T-helper 2 cell treated with Interferon-gamma antibody and Interleukin-4, amounts not matched to agents 100 ng/mL and 5 ng/mL, for 36 hours (primary cell): ENCODE data around the gene SBSN. TPM values are rescaled to one million over a fixed set of nuclear protein-coding genes. Genes with fewer than 3 reads are reported as not detected.

ENCODE experiments used
- intact Hi-C: fragments of 100-400 bp; cut with micrococcal nuclease; formaldehyde crosslinking; loops from one replicate; pipeline ENCODE4 v1.15.1; 2023
- total RNA-seq: library from RNA; stranded (reverse); gene quantifications from 2 replicates; pipeline ENCODE4 v1.2.3, GENCODE V29; 2022

Gene SBSN
- total RNA-seq, 1 donor from 2014 or later: not detected

DNA sequence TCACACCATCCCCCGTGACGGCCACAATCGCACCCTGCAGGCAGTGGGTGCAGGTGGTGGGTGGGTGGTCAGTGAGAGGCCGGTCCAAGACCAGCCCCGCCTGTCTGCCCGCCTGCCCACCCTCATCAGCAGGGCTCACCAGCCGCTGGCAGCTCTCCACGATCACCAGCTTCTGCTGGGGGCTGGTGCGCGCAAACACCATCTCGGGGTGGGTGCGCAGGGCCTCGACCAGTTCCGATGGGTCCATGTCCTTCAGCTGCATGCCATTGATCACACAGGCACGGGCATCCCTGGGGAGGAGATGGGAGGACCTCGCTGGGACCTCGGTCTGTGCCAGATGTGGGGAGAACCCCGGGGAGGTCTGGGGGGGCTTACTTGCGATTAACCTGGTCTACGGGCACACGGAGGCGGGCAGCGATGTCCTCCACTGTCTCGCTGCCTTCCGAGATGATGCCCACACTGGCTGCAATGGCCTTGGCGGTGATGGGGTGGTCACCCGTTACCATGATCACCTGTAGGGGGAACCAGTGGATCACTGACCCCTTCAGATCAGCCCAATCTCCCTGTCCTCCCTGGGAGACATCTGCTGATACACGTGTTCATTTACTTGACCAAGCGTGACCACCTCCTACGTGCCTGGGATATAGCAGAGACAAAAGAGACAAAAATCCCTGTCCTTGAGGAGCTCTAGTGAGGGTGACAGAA is 27.3 kb upstream of the SBSN start:
- intact Hi-C loops: no loop called here

DNA sequence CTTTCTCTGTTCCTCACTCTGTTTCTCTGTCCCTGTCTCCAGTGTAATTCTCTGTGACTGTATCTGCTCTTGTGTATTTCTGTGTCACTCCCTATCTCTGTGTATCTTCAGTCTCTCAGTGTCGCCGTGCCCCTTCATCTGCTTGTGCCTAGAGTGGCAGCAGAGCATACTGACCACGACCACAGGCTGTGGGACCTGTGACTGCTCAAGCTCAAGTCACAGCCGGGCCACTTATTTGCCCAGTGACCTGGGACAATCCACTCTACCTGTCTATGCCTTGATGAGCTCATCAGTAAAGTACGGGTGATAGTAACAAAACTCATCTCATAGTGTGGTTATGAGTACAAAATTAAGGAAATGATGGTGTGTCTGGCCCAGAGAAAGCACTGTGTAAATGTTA is 26.0 kb upstream of the SBSN start:
- intact Hi-C loops: no loop called here

DNA sequence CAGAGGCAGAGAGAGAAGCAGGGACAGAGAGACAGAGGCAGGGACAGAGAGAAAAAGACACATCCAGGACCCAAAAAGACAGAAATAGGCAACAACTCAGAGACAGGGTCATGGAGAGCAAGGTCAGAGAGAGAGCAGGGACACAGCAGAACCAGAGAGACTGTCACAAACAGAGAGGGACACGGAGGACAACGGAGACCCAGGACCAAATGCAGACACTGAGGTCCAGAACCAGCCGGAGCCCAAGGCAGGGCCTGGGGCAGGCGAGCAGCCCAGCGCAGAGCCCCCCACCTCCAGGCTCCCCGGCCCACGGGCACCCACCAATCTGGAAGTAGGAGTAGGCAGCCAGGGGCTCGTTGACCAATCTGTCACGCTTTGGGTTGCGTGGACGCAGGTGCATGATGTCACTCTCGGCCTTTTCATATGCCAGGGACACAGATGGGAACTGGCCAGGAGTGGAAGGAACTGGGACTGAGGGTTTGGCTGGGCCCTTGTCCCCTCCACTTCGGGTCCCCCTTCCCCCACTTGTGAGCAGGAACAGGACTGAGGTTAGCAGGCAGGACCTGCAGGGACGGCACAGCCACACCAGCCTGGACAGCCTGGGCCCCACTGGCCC is 25.4 kb upstream of the SBSN start:
- intact Hi-C loops: no loop called here

DNA sequence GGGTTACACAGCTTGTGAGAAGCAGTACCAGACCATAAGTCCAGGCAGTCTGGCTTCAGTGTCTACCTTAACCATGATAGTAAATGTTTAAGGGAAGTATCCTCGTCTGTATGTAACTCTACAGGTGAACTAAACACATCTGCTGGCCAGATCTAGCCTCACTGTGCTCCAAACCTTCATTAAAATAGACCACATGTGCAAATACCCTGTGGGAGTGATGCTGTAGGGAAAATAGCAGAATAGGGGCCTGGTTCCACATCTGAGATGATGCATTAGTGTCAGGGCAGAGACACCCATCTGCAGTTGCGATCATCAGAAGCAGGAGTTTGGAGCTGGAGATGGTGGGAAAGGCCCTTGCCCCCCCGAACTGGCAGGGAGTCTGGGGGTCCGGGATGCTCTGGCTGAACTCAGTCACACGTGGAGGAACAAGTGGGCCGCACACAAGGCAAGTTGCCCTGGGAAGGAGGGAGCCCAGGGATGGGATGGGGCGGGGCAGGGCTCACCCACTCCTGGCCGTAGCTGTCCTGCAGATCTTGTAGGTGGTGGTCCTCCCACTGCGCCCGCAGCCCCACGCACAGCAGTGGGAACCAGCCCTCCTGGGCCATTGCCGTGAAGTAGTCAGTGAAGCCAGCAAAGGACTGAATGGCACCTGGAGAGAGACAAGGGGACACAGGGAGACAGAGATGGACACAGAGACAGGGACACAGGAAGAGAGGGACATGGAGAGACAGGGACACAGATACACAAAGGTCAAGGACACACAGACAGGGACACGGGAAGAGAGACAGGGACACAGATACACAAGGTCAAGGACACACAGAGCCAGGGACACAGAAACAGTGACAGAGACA is 24.6 kb upstream of the SBSN start:
- intact Hi-C loops: no loop called here

DNA sequence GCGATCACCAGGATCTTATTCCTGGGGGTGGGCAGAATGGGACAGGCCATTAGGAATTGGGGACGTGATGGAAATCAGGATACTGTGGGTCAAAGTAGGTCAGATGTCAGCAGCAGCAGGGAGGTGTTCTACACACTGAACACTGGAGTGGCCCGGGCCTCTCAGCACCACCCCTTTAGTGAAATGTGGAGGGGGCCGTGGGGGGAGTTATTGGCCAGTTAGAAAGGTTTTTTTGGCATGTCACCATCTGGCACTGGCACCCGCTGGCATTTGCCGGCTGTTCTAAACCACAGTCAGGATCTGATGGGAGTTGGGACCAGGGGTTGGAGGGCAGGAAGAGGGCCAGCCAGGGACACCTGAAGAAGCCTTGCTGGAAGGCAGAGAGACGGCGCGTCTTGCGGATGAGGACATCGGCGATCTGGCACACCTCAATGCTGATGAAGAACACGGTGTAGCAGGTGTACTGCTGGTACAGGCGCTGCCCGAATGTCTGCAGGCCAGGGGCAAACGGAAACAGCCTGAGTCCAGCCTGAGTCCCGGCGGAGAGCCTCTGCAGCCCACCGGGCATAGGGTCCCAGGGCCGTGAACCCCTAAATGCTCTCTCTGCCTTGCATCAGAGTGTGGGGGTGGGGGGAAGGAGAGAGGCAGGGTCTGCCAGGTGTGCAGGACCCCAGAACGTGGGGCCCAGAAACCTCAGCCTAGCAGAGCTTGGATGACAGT is 23.1 kb upstream of the SBSN start:
- intact Hi-C loops: no loop called here

DNA sequence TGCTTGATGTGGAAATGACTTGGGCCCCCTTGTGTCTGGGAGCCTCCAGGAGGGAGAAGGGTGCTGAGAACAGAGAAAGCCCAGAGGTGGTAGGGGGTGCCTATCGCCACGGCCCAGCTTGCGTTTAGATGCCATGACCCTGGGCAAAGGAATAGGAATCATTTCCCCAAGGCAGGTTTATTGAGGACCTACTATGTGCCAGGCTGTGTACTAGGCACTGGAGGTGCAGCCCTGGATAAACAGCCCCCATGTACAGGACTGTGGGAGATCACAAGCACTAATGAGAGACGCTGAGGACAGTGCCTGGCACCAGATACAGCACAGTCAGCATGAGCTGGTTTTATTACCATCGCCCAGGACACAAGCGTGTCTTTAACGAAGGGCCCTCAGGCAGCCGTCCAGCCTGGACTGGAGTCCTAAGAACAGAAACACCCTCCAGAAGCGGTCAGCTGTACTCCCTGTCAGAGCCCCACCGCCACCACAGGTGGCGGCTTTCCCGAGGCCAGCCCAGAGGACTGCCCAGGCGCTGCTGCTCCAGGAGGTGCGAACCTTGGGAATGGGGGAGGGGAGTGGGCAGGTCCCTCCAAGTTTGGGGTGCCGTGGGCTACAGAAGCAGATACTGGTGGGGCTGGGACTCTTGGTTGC is 21.9 kb upstream of the SBSN start:
- intact Hi-C loops: loop anchor here (1.0 to 5.0 kb wide), 6 partner anchors 42 to 167 kb away; partner anchors contain the start of genes COX6B1 and KMT2B

DNA sequence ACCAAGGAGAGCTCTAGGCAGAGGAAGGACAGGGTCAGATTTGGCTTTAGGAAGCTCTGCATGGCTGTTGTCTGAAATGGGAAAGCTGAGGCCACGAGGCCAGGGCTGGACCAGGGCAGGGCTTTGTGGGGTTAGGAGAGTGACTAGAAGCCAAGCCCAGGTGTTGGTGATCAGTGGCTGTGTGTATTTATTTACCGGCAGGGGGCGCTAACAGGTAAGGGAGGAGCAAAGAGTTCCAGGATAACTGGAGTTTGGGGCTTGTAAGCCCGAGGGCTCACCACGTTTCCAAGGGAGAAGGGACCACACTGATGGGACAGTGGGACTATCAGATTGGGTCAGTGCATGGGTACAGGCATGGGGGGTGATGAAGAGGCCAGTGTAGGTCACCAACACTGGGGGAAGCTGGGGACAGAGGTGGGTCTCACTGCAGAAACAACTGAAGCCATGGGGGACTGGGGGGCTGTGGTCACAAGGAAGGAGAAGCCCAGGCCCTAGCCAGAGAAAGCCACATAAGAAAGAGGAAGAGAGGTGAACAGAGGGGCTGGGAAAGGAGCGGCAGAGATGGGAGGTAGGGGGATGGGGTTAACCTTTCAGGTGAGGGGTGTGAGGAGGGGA is 21.2 kb upstream of the SBSN start:
- intact Hi-C loops: loop anchor here (1.0 to 5.0 kb wide), 6 partner anchors 43 to 168 kb away; partner anchors contain the start of genes COX6B1 and KMT2B

DNA sequence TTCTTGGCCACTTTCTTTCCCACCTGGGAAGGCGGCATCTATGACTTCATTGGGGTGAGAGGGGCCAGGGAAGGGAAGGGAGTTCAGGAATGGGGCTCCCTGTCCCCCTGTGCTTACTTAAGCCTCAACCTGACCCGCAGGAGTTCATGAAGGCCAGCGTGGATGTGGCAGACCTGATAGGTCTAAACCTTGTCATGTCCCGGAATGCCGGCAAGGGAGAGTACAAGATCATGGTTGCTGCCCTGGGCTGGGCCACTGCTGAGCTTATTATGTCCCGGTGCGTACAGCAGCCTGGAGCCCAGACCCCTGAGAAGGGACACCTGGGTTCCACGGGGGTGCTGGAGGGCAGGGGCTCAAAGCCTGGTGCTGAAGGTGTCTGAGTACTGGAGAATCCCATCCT is 18.4 kb upstream of the SBSN start:
- intact Hi-C loops: loop anchor here (1.0 to 5.0 kb wide), 5 partner anchors 66 to 171 kb away; partner anchors contain the start of genes COX6B1, HAUS5 and KMT2B

DNA sequence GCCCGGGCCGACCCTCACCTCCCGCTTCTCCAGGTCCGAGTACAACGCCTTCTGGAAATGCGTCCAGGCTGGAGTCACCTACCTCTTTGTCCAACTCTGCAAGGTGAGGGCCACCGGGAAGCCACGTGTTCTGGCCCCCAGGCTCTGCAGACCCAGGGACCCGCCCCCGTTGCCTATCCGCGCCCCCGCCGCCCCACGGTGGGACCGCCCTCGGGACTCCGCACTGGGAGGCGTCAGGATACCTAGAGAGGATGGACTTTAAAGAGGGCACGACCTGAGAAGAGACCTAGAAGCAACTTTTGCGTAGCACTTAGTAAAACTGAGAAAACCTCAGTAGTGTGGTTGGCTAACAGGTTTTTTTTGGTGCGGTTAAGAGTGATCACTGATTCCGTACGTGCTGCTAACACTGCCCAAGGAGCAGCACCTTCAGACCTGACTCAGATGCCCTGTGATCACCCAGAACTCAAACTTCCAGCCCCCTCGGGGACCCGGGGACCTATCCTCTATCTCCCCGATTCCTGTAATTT is 17.8 kb upstream of the SBSN start:
- intact Hi-C loops: loop anchor here (1.0 to 5.0 kb wide), 6 partner anchors 66 to 277 kb away; partner anchors contain the start of genes COX6B1, HAUS5, KMT2B and USF2

DNA sequence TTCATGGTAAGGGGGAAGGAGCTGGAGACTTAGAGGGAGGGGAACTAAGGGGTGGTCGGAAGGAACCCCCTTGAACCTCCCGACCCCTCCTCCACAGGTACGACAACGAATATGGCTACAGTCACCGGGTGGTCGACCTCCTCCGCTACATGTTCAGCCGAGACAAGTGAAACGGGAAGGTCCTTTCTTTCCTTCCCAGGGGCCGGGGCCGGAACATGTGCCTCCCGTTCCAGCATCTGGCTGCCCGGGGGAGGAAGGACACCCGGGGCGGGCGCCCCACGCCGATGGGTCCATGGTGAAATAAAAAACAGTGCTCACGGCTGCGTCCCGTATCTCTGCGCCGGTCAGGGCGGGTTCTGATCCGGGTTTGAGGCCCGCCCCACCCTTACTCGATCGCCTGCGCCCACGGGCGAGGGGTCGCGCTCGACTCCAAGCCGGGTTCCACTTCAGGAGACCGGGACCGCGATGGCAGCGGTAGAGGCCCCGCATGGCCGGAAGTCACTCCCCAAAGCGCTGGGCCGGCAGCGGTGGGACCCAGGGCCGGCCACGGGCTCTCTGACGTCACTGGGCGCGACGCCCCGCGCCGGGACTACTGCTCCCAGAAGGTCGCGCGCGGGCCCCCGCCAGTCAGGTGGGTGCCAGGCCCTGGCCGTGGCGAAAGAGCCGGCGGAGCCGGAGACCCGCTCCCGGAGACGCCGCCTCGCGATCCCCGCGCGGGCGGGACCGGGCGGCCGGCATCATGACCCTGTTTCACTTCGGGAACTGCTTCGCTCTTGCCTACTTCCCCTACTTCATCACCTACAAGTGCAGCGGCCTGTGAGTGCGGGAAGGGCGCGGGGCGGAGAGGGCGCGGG is 17.1 kb upstream of the SBSN start, which contains the start of gene TMEM147:
TSS of gene TMEM147 (plus strand) at position 626 of the 854 bp plus-strand sequence. CDS start at position 740, 114 bp downstream.
- intact Hi-C loops: loop anchor here (2.0 to 5.0 kb wide), 5 partner anchors 102 to 276 kb away; partner anchors contain the start of genes COX6B1, KMT2B and USF2

DNA sequence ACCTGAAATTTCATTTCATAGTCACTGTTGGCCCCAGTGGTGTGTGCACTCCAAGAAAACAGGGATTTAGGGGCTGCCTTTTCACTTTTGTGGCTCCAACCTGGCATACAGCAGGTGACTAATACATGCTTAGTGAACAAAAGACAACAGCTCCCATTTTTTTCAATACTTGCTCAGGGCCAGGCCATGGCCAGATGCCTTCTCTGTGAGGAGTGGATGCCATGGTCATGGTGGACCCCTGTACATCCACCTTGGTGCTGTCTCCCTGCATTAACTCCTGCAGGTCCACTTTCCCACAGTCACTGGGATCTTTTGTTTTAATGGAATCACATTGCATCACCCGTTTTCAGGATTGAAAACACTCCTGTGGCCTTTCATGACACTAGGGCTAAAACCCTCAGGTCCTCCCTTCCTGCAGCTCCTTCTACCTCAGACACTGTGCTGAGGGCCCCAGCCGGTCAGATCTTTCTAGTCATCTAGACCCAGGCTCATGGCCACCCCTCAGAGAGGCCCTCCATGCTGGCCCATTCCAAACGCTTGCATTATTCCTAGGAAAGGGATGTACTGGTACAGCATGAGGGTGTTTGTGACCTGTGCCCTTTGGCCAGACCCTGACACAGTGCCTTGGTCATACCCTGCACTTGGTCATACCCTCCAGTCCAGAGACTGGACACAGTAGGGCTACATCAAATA is 16.1 kb upstream of the SBSN start:
- intact Hi-C loops: loop anchor here (2.0 kb wide), 1 partner anchor 275 kb away; the partner anchor contains the start of gene USF2

DNA sequence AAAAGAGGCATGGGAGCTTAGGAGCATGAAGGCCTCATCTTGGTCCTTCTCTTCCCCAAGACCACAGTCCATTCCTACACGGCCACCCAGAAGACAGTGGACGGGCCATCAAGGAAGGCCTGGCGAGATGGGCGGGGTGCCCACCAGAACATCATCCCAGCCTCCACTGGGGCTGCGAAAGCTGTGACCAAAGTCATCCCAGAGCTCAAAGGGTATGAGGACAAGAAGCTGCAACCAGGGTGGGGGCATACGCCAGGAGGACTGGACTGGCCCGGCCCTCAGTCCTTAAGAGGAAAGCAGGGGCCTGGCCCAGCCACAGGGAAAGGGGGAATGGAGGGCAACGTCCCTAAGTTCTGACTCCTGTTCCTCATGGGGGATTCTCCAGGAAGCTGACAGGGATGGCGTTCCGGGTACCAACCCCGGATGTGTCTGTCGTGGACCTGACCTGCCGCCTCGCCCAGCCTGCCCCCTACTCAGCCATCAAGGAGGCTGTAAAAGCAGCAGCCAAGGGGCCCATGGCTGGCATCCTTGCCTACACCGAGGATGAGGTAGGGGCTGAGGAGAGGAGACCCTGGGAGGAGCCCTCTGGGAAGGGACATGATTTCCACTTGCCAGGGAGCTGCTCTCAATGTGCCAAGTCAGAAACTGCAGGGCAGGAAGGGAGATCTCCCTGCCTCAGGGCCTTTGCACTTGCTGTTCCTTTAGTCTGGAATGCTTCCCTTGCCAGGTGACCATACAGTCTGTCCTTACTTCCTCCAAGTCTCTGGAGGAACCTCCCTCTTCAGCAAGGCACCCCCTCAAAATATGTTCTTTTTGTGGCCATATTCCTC is 15.4 kb upstream of the SBSN start:
- intact Hi-C loops: loop anchor here (2.0 kb wide), 1 partner anchor 275 kb away; the partner anchor contains the start of gene USF2

DNA sequence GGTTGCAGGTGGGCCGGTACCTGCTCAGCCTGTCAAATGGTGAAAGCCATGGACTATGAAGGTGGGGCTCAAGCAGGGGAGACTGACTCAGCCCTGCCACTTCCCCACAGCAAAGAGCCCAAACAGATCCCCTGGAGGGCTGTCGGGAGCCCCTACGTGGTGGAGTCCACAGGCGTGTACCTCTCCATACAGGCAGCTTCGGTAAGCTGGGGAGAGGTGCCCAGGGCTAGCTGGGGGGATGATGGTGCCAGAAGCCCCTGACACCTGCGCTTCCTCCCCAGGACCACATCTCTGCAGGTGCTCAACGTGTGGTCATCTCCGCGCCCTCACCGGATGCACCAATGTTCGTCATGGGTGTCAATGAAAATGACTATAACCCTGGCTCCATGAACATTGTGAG is 14.1 kb upstream of the SBSN start:
- intact Hi-C loops: no loop called here

DNA sequence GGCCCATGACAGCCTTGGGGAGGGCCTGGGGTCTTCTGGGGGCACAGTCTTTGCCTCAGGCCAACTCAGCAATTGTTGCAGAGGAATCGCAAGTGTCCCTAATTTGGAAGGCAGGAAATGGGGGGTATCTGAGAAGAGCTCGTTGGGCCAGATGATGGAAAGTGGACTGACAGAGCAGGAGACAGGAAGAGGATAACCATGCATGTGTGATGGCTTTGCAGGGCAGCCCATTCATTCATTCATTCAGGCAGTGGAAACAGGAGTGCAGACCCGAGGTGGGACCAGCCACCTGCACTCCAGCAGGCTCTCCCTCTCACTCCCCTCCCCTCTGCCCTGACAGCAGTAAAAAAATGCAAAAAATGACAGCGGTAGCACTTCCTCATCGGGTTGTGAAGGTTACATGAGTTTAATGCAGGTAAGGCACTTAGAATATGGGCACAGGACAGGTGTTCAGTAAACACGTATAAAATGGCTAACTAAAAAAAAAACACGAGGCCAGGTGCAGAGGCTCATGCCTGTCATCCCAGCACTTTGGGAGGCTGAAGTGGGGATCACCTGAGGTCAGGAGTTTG is 12.3 kb upstream of the SBSN start:
- intact Hi-C loops: no loop called here

DNA sequence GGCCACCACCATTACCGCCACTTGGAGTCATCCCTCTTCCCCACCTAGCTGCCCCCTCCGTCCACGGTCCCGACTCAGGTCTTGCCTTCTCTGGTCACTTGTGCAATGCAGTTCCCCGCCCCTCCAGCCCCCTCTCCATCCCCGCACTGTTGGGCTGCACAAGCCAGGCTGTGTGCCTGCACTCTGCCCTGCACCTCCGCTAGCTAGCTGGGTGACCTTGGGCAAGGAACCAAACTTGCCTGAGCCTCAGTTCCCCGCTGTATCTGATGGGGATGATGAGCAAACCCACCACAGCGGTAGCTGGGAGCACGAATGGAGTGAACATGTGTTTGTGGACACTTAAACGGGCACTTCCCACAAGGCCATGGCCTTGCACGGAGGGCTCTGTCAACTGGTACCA is 11.7 kb upstream of the SBSN start:
- intact Hi-C loops: no loop called here

DNA sequence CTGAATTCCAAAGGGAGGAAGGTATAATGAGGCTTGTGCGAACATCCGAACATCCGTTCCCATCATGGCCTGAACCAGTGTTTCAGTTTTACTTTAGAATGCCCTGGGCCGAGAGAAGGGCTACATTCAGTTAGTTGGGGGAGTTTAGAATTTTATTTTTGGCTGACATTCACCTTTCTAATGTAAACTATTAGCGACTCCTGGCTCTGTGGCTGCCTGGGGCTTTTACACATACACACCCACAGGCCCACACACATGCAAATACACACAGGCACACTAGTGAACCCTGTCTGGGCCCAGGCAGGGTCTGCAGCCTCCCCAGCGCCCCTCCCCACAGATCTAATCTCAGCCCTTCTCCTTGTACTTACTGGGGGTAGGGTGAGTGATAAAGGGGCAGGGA is 11.2 kb upstream of the SBSN start:
- intact Hi-C loops: no loop called here
